NCI-H2107 treated with DMSO at 0.1 percent for 48 hours (cell line): ENCODE measurements around the gene SGMS1.
A peak's percentile ranks its signal among the peaks of the same experiment; 100 is the strongest.
"Not testable (repeated sequence)": the region's sequence is repeated elsewhere in the genome, so short reads cannot be mapped to it uniquely, and the experiment has no call there.

Experiments used
- DNase-seq: peaks from one replicate; lab custom pipeline; 2025; ENCODE audit not compliant: unreplicated experiment; lab: John Stamatoyannopoulos, UW

Gene SGMS1

GRCh38 chr10:50623663-50624412, at the start of gene SGMS1:
TSS of gene SGMS1 (minus strand) at chr10:50623956. CDS start at chr10:50344114, 279,842 bp downstream.
- DNase-seq, result no peak

GRCh38 chr10:50672152-50672551, 48.4 kb upstream of the SGMS1 start:
- DNase-seq, result not testable (repeated sequence)

- not testable (repeated sequence) for DNase-seq
Observed at GRCh38 chr10:50671645-50672044, 47.9 kb upstream of the SGMS1 start.

GRCh38 chr10:50669957-50670356, 46.2 kb upstream of the SGMS1 start:
- not testable (repeated sequence) for DNase-seq

GRCh38 chr10:50667353-50667752, 43.6 kb upstream of the SGMS1 start:
- not testable (repeated sequence) for DNase-seq

GRCh38 chr10:50662420-50662819, 38.7 kb upstream of the SGMS1 start:
- DNase-seq, result not testable (repeated sequence)

GRCh38 chr10:50661563-50661962, 37.8 kb upstream of the SGMS1 start:
- DNase-seq, result not testable (repeated sequence)

GRCh38 chr10:50659865-50660730, 36.3 kb upstream of the SGMS1 start:
- peak; percentile 49 for DNase-seq

- DNase-seq, result not testable (repeated sequence)
Observed at GRCh38 chr10:50659016-50659864, 35.5 kb upstream of the SGMS1 start.

- DNase-seq, result no peak
Observed at GRCh38 chr10:50658165-50658564, 34.4 kb upstream of the SGMS1 start.

- DNase-seq, result no peak
Observed at GRCh38 chr10:50653758-50654157, 30.0 kb upstream of the SGMS1 start.

- DNase-seq, result peak; percentile 1
Observed at GRCh38 chr10:50653142-50653541, 29.4 kb upstream of the SGMS1 start.

GRCh38 chr10:50651808-50652207, 28.1 kb upstream of the SGMS1 start:
- no peak for DNase-seq

- DNase-seq, result no peak
Observed at GRCh38 chr10:50650481-50650880, 26.7 kb upstream of the SGMS1 start.

GRCh38 chr10:50648935-50649227, 25.1 kb upstream of the SGMS1 start:
- no peak for DNase-seq

- DNase-seq, result no peak
Observed at GRCh38 chr10:50648089-50648934, 24.6 kb upstream of the SGMS1 start.

- not testable (repeated sequence) for DNase-seq
Observed at GRCh38 chr10:50647350-50647749, 23.6 kb upstream of the SGMS1 start.

GRCh38 chr10:50645236-50645635, 21.5 kb upstream of the SGMS1 start:
- no peak for DNase-seq

GRCh38 chr10:50641626-50642025, 17.9 kb upstream of the SGMS1 start:
- DNase-seq, result no peak

- DNase-seq, result no peak
Observed at GRCh38 chr10:50640238-50640637, 16.5 kb upstream of the SGMS1 start.
